HG03354 (cell line): ENCODE data around the gene COL4A1.
"Not testable (repeated sequence)": the region's sequence is repeated elsewhere in the genome, so short reads cannot be mapped to it uniquely, and the experiment has no call there.

Source experiments
- ATAC-seq: cut with Tn5 transposase; IDR thresholded peaks from one replicate; pipeline ENCODE4 v1.9.1; 2021; ENCODE audit warnings: mild to moderate bottlenecking; ENCODE audit not compliant: unreplicated experiment, poor library complexity, severe bottlenecking

The COL4A1 gene

GRCh38 chr13:110326263-110326904 is 19.4 kb upstream of the COL4A1 start:
- ATAC-seq, result no peak

GRCh38 chr13:110324026-110324749 is 17.2 kb upstream of the COL4A1 start:
- ATAC-seq, result no peak

GRCh38 chr13:110323172-110323891 is 16.4 kb upstream of the COL4A1 start:
- no peak for ATAC-seq

- ATAC-seq, result no peak
These were observed 15.8 kb upstream of the COL4A1 start for GRCh38 chr13:110322828-110323171.

GRCh38 chr13:110322126-110322827 is 15.3 kb upstream of the COL4A1 start:
- no peak for ATAC-seq

GRCh38 chr13:110321573-110321972 is 14.6 kb upstream of the COL4A1 start:
- not testable (repeated sequence) for ATAC-seq

- no peak for ATAC-seq
These were observed 13.7 kb upstream of the COL4A1 start for GRCh38 chr13:110320645-110321044.

- no peak for ATAC-seq
These were observed 13.0 kb upstream of the COL4A1 start for GRCh38 chr13:110319774-110320509.

GRCh38 chr13:110319397-110319773 is 12.4 kb upstream of the COL4A1 start:
- ATAC-seq, result no peak

GRCh38 chr13:110318920-110319319 is 12.0 kb upstream of the COL4A1 start:
- ATAC-seq, result no peak

- no peak for ATAC-seq
These were observed 10.7 kb upstream of the COL4A1 start for GRCh38 chr13:110317496-110318195.

- ATAC-seq, result no peak
These were observed 10.1 kb upstream of the COL4A1 start for GRCh38 chr13:110317093-110317492.

GRCh38 chr13:110316196-110316595 is 9.2 kb upstream of the COL4A1 start:
- ATAC-seq, result no peak

GRCh38 chr13:110314516-110315245 is 7.7 kb upstream of the COL4A1 start:
- no peak for ATAC-seq

GRCh38 chr13:110313733-110314132 is 6.8 kb upstream of the COL4A1 start:
- not testable (repeated sequence) for ATAC-seq

GRCh38 chr13:110313261-110313660 is 6.3 kb upstream of the COL4A1 start:
- ATAC-seq, result not testable (repeated sequence)

GRCh38 chr13:110312339-110313031 is 5.5 kb upstream of the COL4A1 start:
- ATAC-seq, result no peak
